Measurements from ENCODE around the gene ACKR2.

The ACKR2 gene

GRCh38 chr3:42830437-42831320 lies 21.4 kb downstream of the ACKR2 start:
- DNase-seq = peak; percentile 7

GRCh38 chr3:42831321-42831713 lies 22.1 kb downstream of the ACKR2 start:
- DNase-seq = peak; percentile 34

DNA sequence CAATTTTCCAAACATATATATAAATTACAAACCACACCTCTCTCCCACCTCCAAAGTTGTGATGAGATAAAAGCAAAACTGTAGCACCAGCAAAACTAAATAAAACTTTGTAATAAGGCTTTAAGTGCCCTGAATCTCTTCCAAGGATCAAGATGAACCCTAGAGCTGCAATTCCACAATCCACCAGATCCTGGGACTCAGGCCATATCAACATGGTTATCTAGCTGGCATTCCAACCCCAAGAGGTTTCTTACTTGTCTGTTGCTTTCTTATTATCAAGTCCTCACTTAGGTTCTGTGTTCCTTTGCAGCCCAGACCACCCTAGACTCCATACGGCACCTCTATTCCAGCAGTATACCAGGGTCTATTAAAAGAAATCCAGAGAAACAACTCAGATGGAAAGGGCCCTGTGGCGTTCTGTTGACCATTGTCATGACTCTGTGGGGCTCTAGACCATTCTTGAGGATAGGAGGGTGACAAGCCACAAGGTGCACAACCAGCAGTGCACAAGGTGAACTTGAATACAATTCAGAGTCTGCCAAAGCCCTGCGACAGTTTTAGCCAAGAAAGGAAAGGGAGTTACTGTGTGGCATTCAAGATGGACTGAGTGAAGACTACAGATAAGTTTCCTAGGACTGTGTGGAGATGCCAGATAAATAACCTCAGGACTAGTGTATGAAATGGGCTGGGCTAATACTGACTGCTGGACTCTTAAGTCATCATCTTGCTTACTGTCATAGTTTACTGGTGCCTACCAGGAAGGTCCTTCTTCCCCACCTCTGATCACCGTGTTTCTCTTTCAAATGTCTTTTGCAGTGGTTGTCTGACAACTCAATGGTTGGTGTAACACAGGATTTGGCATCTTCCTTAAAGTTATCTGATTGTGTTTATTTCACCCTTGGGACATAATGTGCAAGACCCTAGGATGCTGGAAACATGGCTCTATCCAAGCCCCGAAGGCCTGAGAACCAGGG lies 27.2 kb downstream of the ACKR2 start:
- no peak for DNase-seq

DNA sequence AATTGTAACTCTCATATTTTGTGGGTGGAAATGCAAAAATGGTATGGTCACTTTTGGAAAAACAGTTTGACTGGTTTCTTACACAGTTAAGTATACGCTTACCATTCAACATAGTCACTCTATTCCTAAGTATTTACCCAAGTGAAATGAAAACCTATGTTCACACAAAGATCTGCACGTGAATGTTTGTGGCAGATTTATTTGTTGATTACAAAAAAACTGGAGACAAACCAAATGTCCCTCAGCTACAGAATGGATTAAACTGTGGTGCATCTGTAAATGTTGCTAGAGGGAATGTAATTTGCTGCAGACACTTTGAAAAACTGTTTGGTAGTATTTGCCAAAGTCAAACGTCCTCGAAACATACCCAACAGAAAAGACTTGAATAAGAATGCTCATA lies 29.3 kb downstream of the ACKR2 start:
- no peak for DNase-seq

DNA sequence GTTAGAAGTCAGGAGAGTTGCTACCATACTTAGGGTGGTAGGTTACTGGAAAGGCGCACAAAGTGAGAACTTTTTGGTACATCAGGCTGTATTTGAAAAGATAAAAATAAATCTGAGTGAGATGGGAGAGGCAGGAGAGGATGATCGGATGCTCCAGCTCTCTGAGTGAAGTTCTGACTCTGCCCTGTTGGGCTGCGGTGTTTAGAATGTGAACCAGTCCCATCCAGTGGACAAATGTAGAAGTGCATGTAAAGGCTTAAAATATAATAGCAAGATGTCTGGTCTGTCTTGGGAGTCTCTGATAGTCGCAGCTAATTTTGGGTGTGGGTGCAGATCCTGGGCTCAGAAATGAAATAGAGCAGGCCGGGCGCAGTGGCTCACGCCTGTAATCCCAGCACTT lies 30.4 kb downstream of the ACKR2 start:
- DNase-seq = peak; percentile 45

DNA sequence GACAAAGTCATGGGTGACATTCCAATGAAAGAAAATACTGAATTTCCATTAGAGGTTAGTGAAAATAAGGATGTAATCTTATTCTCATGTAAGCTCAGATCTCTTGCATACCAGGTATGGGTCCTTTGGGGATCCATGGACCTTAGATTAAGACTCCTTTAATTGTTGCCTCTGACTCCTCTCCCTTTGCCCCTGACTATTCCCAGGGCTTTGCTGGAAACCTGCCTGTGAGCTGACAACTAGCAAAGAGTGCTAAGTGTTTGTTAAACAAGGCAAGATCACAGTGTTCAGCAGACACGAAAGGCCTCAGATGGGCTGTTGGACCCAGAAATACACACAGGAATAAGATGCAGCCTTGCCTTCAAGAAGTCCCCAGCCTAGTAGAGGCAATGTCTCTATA lies 32.1 kb downstream of the ACKR2 start:
- DNase-seq = no peak

GRCh38 chr3:42843713-42844411 lies 34.6 kb downstream of the ACKR2 start:
- DNase-seq = no peak

DNA sequence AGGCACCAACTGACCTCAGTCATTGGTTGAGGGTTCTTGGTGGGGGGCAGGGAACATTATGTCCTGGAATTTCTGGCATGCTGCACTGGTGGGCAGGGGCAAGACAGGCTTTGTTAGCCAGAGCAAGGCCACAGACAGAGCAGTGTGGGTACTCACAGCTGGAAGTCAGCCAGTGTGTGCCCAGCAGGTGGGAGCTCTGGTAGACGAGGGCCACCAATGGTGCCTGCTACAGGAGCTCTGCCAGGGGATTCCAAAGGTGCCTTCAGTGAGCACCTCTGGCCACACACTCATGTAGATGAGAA lies 35.1 kb downstream of the ACKR2 start:
- DNase-seq = no peak

DNA sequence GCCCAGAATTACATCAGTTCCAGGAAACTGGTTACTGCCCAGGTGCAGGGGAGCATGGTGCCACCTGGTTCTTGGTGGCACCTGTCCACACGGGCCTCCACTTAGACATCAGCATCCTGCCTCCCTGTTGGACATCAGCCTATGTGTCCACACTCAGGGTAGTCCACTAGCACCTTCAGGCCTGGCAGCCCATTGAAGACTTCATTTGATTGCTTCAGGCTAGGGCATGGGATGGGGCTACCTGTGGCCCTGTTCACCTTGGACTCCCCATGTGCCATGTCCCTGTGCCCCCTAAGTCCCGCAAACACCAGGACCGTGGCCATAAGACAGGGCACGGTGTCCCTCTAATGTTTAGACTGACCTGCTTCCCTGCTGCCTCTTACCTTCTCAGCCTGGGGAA lies 35.6 kb downstream of the ACKR2 start:
- DNase-seq = no peak

DNA sequence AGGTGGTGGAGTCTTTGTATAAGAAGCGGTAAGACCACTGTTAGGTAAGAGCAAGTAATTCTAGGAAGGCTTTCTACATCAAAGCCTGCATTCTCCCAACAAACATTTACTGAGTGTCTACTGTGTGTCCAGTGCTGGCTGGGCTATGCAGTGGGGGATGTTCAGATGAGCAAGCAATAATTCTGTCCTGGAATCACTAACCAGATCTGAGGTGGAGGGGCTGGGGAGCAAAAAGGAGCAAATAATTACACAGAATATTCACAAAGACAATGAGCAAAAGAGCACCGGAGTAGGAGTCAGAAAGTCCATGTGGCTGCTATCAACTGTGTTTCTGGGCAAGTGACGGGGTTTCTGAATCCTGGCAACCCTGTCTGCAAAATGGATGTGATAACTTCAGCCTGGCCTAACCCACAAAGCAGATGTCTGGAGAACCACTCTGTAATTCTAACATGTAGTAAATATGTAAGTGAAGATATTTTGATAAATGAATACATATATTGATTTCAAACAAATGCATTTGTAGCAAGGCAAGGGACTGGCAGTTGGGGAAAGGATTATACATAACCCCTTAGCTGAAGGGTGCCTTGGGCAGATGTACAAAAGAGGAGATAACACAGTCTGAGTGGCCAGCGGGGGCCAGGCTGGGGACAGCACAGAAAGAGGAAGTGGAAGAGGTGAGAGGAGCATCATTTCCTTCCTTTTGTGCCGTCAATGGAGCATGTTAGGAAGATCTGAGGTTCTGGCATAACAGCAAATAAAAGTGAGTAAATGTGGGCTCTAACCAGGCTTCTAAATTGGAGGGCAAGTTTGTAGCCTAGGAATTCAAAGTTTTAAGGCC lies 37.7 kb downstream of the ACKR2 start:
- no peak for DNase-seq

DNA sequence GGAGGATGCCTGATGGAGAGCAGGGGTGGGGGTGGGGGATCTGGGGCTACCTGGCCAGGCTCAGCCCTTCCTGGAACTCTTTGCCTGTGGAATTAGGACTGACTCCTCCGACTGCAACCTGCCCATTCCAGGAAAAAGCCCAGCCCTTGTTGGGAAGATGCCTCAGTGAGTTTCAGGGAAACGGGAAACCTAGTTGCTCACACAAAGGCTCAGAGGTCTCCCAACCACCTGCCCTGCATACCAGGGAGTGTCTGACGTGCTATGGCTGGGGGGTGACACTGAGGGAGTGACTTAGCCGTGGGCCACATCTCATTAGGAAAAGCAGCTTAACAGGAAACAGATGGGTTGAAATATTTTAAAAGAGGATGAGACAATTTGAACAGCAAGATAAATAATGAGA lies 38.5 kb downstream of the ACKR2 start:
- DNase-seq = no peak

GRCh38 chr3:42849017-42849416 lies 39.8 kb downstream of the ACKR2 start:
- no peak for DNase-seq

GRCh38 chr3:42850263-42850662 lies 41.0 kb downstream of the ACKR2 start:
- DNase-seq = no peak

DNA sequence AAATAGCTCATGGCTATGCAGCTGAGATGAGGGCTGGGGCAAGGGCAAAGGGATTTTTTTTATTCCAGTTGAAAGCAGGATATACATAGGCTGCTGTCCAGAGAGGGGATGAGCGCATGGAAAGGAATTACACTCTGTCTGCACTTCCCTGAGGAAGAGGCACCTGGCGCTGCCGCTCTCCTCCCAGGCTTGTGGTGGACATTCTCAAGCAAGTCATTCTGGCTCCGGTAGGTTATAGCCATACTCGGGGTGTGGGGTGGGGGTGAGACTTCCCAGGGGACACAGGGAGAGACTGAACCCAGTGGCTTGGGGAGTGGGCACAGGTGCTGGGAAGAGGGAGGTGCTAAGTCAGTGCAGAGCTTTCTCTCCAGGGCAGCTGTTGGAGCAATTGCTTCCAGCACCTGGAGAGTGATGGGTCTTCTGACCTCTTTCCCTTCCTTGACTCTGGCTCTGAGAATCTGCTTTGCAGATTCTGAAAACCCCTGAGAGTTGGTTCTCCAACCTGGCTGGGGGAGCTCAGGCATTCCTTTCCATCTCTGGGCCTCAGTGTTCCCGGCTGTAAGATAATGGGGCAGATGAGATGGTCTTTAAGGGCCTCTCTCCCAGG lies 42.1 kb downstream of the ACKR2 start:
- no peak for DNase-seq

- DNase-seq = no peak
Observed at GRCh38 chr3:42852441-42852840, 43.2 kb downstream of the ACKR2 start.

GRCh38 chr3:42853056-42853455 lies 43.8 kb downstream of the ACKR2 start:
- no peak for DNase-seq

DNA sequence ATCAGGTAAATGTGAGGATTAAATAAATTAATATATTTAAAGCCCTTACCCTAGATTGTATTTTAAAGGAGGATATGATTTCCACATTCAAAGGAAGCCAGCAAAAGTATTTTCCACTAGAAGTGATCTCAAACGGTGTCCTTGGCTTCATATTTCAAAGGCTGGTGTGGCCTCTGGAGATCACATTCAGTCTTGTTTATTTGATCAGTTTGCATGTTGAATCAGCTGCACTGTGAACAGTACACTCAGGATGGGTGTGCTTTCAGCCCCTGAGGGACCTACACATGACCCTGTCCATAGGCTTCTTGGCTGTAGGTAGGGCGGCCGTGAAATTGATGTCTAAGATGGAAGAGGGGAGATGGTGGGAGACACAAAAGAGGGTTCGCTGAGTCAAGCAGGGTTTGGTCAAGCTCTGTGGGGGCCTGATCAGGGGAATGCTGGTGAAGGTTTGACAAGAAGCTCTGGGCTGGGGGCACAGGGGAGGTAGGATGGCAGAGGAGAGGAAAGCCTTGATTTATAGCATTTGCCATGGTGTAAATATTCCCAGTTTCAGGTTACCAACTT lies 44.6 kb downstream of the ACKR2 start:
- DNase-seq = no peak

- no peak for DNase-seq
Observed at GRCh38 chr3:42855219-42855546, 45.9 kb downstream of the ACKR2 start.

DNA sequence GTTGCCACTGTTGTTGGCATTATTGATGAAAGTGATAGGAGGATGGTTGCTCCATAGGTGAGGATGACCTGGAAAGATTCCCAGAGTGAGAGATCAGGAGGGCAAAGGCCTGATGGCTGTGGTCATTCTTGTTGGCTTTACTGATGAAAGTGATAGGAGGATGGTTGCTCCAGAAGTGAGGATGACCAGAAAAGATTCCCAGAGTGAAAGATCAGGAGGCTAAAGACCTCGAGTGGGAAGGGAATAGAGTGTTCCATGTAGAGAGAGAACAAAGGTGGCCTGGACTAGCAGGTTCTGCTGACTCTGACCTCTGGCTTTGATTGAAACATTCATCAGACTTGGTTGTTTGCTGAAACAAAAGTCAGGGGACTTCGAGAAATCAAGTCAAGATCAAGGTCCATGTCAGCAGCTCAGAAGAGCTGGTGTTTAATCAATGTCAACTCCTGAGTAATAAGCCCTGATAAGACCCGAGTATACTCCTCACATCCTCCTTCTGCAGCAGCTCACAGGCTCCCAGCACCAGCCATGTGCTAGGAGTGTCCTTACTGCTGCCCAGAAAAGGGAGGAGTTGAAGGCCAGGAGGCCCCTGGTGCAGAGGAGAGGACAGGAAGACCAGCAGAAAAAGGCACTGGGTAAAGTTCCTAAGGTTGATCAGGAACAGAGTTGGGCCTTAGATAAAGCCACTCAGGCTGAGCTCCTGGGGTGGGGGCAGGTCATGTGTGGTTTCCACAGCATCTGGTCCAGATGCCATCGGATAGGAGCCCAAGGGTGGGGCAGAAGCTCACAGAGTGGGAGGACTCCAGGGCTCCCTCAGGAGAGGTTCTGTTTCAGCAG lies 46.5 kb downstream of the ACKR2 start:
- no peak for DNase-seq

DNA sequence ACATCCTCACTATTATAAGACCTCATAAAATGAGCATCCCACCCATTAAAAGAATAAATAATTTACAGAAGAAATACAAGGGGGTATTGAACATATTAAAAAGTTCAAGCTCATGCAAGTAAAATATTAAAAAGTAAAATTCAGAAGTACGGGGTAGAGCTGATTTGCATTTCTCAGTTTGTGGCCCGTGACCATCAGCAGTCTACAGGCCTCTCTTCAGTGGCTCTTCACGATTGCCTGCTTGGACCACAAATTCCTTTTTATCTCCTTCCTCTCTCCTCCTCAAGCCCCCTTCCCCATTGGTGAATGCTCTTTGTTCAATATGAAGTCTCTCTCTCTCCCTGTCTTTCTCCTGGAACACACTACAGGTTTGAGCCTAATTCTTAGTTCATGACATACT lies 47.3 kb downstream of the ACKR2 start:
- DNase-seq = no peak
